Body of pancreas (tissue), 4 donors: Measurements from ENCODE around the gene PUS7. TPM values are rescaled to one million over a fixed set of nuclear protein-coding genes. Genes with fewer than 3 reads are reported as not detected.
"Not testable (repeated sequence)": the region's sequence is repeated elsewhere in the genome, so short reads cannot be mapped to it uniquely, and the experiment has no call there.

Source experiments
- ATAC-seq: fragments of 150-250 bp; one replicate; pipeline ENCODE4 v1.9.1; 2016
- DNase-seq, 4 donors: peaks; one replicate each; pipeline ENCODE4 v3.0.0-alpha.2; 2019
- H3K27ac ChIP-seq, 4 donors: fragments of 200-600 bp; sonication (generic); 1 replicate in 3 of 4; 2 replicates in 1 of 4; pipeline versions ENCODE4 v1.5.1 to v1.6.1; 2016 to 2019; ENCODE audit warnings: mild to moderate bottlenecking in 1 of 4, mixed read lengths in 1 of 4, moderate library complexity in 1 of 4
- H3K27me3 ChIP-seq, 2 donors: fragments of 200-600 bp; sonication (generic); one replicate each; pipeline ENCODE4 v1.6.0; 2016; ENCODE audit warnings: mild to moderate bottlenecking in 1 of 2
- H3K36me3 ChIP-seq, 2 donors: fragments of 200-600 bp; sonication (generic); replicated peaks in 1 of 2; 2 replicates each; pipeline ENCODE4 v1.5.1; 2016; ENCODE audit warnings: low read depth in 2 of 2; ENCODE audit not compliant: insufficient read depth in 1 of 2
- H3K4me1 ChIP-seq: fragments of 200-600 bp; sonication (generic); one replicate; pipeline ENCODE4 v1.6.0; 2016
- H3K4me3 ChIP-seq, 2 donors: fragments of 200-600 bp; sonication (generic); 1 replicate in 1 of 2; 2 replicates in 1 of 2; pipeline ENCODE4 v1.5.1; 2016 to 2019
- H3K9me3 ChIP-seq, 3 donors: fragments of 200-600 bp; sonication (generic); 1 replicate in 2 of 3; 2 replicates in 1 of 3; pipeline ENCODE4 v1.5.1; 2016
- POLR2A ChIP-seq, 3 donors: fragments of 450-650 bp; IDR thresholded peaks; one replicate each; pipeline ENCODE4 v1.6.1; 2016; ENCODE audit warnings: antibody characterized with exemption in 3 of 3, mild to moderate bottlenecking in 2 of 3
- WGBS, 2 donors: methylation state at CpG; one replicate each; pipeline ENCODE4 v1.1.5; 2017; 5-methylcytosine and 5-hydroxymethylcytosine counted together
- intact Hi-C: fragments of 100-400 bp; cut with DNase I; formaldehyde crosslinking; loops from one replicate; pipeline ENCODE4 v1.15.1; 2023
- total RNA-seq, 2 donors: library from RNA; depleted of rRNA; stranded (reverse); fragments of >200 nt; gene quantifications; one replicate each; pipeline ENCODE4 v1.1.0, GENCODE V29; 2016
- TF ChIP-seq, protein P1 (sequence below), 7 experiments: fragments of 450-650 bp in 4 of 7; fragments of 200-600 bp in 3 of 7; sonication (generic) in 3 of 7; IDR thresholded peaks; one replicate each; pipeline ENCODE4 v1.5.1; 2016 to 2019; ENCODE audit warnings: antibody characterized with exemption in 7 of 7

PUS7 gene
- total RNA-seq, 2 donors from 2014 or later = 10.6 to 11.9 TPM

DNA sequence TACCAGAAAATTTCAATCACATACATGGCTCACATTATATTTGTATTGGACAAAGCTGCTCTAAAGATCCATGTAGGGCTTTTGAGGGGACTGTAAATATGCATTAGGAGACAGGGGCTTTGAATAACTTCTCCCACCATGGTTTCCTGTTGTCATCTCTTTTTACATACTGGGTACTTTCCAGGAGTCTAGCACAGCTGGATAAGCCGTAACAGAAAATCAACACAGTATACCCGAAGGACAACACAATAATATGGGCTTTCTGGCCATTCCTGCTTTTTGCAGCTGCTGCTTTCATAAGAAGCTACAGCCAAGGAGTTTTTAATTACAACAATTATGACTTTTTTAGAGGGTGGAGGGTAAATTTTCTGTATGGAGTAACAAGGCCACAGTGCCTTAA, 70.0 kb downstream of the PUS7 start:
- no peaks in the 10 kb centered on the region for H3K4me1 ChIP-seq
- no peaks in the 10 kb centered on the region for H3K9me3 ChIP-seq
- no peak for TF ChIP-seq POLR2A (IDR thresholded peaks at IDR 0.05)
- TF ChIP-seq, protein P1, sequence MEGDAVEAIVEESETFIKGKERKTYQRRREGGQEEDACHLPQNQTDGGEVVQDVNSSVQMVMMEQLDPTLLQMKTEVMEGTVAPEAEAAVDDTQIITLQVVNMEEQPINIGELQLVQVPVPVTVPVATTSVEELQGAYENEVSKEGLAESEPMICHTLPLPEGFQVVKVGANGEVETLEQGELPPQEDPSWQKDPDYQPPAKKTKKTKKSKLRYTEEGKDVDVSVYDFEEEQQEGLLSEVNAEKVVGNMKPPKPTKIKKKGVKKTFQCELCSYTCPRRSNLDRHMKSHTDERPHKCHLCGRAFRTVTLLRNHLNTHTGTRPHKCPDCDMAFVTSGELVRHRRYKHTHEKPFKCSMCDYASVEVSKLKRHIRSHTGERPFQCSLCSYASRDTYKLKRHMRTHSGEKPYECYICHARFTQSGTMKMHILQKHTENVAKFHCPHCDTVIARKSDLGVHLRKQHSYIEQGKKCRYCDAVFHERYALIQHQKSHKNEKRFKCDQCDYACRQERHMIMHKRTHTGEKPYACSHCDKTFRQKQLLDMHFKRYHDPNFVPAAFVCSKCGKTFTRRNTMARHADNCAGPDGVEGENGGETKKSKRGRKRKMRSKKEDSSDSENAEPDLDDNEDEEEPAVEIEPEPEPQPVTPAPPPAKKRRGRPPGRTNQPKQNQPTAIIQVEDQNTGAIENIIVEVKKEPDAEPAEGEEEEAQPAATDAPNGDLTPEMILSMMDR (IDR thresholded peaks at IDR 0.05) = no peak
- DNase-seq = no peak
- WGBS, 2 donors = 63 to 76% methylated on average over 2 of the region's 2 CpGs
- no peaks in the 10 kb centered on the region for H3K27me3 ChIP-seq
- no peak overlapping the region for H3K27ac ChIP-seq
- no peak overlapping the region for H3K4me3 ChIP-seq
- no peaks in the 10 kb centered on the region for H3K36me3 ChIP-seq
- no peak for ATAC-seq
- intact Hi-C loops = no loop called here

DNA sequence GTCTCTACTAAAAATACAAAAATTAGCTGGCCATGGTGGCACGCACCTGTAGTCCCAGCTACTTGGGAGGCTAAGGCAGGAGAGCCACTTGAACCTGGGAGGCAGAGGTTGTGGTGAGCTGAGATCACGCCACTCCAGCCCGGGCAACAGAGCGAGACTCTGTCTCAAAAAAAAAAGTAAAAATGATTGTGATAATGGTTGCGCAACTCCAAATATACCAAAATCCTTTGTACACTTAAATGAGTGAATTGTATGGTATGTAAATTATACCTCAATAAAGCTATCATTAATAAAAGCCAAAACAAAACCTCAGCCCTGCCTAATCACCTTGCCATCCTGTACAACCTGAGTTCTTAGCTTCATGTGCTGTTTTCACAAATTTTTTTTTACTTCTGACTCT, 71.2 kb downstream of the PUS7 start:
- H3K27ac ChIP-seq, H3K27me3 ChIP-seq, intact Hi-C loops, H3K36me3 ChIP-seq, ATAC-seq, H3K4me1 ChIP-seq, H3K9me3 ChIP-seq, DNase-seq, H3K4me3 ChIP-seq: not testable (repeated sequence)
- 79 to 91% methylated on average over 5 of the region's 5 CpGs for WGBS, 2 donors

DNA sequence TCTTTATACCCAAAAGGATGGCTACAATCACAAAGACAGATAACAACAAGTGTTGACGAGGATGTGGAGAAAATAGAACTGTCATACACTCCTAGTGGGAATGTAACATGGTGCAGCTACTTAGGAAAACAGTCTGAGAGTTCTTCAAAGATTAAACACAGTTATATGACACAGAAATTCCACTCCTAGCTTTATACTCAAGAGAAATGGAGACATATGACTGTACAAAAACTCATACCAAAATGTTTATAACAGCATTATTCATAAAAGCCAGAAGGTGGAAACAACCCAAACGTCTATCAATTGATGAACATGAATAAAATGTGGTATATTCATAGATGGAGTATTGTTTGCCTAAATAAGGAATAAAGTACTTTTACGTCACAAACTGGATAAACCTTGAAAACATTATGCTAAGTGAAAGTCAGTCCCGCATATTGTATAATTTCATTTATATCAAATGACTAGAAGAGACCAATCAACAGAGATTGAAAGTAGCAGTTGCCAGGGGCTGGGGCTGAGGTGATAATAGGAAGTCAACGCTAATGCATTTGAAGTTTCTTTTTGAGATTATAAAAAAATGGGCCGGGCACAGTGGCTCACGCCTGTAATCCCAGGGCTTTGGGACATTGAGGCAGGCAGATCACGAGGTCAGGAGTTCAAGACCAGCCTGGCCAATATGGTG, 71.8 kb downstream of the PUS7 start:
- intact Hi-C loops = no loop called here
- TF ChIP-seq, protein P1 (IDR thresholded peaks at IDR 0.05) = no peak
- TF ChIP-seq POLR2A (IDR thresholded peaks at IDR 0.05) = no peak

DNA sequence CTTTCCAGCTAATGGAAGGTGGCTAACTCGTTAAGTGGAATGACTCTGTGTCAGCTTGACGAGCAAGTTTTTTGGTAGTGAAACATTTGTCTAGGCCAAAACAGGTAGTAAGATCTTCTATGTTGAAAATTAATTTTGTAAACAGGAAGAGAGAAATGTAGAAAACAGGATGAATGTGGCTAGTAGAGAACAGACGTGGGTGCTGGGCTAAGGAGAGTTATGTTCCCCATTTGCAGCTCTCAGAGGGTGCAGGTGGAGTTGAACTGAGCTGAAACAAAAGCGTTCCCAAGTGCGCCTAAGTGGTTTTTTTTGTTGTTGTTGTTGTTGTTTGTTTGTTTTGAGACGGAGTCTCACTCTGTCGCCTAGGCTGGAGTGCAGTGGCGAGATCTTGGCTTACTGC, 73.9 kb downstream of the PUS7 start:
- WGBS, 2 donors = 79 to 88% methylated on average over 8 of the region's 8 CpGs
- intact Hi-C loops = no loop called here
- Histone ChIP-seq H3K9me3 (no peaks in the 10 kb centered on the region), H3K4me1 (no peaks in the 10 kb centered on the region), H3K27me3 (no peaks in the 10 kb centered on the region), H3K4me3 (no peak overlapping the region), H3K36me3 (no peaks in the 10 kb centered on the region), H3K27ac (no peak overlapping the region)
- DNase-seq = no peak
- ATAC-seq = no peak
- TF ChIP-seq, protein P1 (IDR thresholded peaks at IDR 0.05) = no peak
- TF ChIP-seq POLR2A (IDR thresholded peaks at IDR 0.05) = no peak

More for the DNA sequence above, 71.8 kb downstream of the PUS7 start:
- no peaks in the 10 kb centered on the region for H3K4me1 ChIP-seq
- no peaks in the 10 kb centered on the region for H3K36me3 ChIP-seq
- ATAC-seq (no peak), DNase-seq (no peak)
- no peaks in the 10 kb centered on the region for H3K27me3 ChIP-seq
- H3K27ac ChIP-seq = no peak overlapping the region
- WGBS, 2 donors = 74 to 94% methylated on average over 8 of the region's 8 CpGs
- no peaks in the 10 kb centered on the region for H3K9me3 ChIP-seq
- H3K4me3 ChIP-seq = no peak overlapping the region

DNA sequence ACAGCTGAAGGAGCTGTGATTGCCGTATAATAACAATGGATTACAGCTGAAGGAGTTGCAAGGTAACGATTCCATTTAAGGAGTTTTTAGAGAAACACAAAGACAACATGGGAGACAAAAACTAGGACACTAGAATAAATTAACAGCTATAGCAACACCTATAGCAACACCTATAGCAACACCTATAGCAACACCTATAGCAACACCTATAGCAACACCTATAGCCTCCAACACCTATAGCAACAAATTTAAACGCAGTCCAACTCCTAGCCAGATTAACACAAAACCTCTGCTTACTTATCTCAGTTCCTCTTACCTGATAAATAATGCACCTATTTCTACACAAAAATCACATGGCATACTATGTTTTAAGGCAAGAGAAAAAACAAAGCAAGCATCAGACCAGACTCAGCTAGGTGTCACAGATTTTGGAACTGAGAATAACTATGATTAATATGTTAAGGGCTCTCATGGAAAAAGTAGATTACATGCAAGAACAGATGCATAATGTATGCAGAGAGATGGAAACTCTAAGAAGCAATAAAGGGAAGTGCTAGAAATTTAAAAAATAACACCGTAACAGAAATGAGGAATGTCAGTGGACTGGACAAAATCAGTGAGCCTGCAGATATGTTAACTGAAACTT, 77.6 kb downstream of the PUS7 start:
- 77 to 79% methylated on average over 4 of the region's 4 CpGs for WGBS, 2 donors
- Histone ChIP-seq H3K27me3 (no peaks in the 10 kb centered on the region), H3K9me3 (no peaks in the 10 kb centered on the region), H3K4me3 (no peak overlapping the region), H3K27ac (no peak overlapping the region), H3K4me1 (peaks cover 3% of the 10 kb centered on the region), H3K36me3 (no peaks in the 10 kb centered on the region)
- DNase-seq = no peak
- intact Hi-C loops = no loop called here
- no peak for TF ChIP-seq POLR2A (IDR thresholded peaks at IDR 0.05)
- TF ChIP-seq, protein P1 (IDR thresholded peaks at IDR 0.05) = no peak
- no peak for ATAC-seq

DNA sequence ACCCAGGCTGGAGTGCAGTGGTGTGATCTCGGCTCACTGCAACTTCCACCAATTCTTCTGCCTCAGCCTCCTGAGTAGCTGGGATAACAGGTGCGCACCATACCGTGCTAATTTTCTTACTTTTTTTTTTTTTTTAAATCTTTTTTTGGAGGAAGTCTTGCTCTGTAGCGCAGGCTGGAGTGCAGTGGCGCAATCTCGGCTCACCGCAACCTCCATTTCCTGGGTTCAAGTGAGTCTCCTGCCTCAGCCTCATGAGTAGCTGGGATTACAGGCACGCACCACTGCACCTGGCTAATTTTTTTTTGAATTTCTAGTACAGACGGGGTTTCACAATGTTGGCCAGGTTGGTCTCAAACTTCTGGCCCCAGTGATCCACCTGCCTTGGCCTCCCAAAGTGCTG, 79.9 kb downstream of the PUS7 start:
- intact Hi-C loops, DNase-seq, H3K4me3 ChIP-seq, H3K27ac ChIP-seq, H3K4me1 ChIP-seq, ATAC-seq, H3K9me3 ChIP-seq, H3K27me3 ChIP-seq, H3K36me3 ChIP-seq: not testable (repeated sequence)
- WGBS, 2 donors = 88 to 93% methylated on average over 9 of the region's 9 CpGs
